HUES64 (cell line): ENCODE measurements around the gene ZNF646.

Experiments
- H3K27ac ChIP-seq: 2 replicates; pipeline ENCODE4 v1.7.0; 2013; ENCODE audit warnings: low read depth, low read length, inconsistent platforms
- H3K27me3 ChIP-seq: 2 replicates; pipeline ENCODE4 v1.6.1; 2013; ENCODE audit warnings: mild to moderate bottlenecking, low read length; ENCODE audit not compliant: insufficient read depth
- H3K36me3 ChIP-seq: 2 replicates; pipeline ENCODE4 v1.6.1; 2013; ENCODE audit warnings: mild to moderate bottlenecking, low read length; ENCODE audit not compliant: insufficient read depth
- H3K4me1 ChIP-seq: 2 replicates; pipeline ENCODE4 v1.6.1; 2013; ENCODE audit warnings: mild to moderate bottlenecking, low read length, moderate library complexity; ENCODE audit not compliant: insufficient read depth
- H3K4me3 ChIP-seq: 2 replicates; pipeline ENCODE4 v1.5.1; 2013; ENCODE audit warnings: mild to moderate bottlenecking, low read length, moderate library complexity
- H3K9ac ChIP-seq: 2 replicates; pipeline ENCODE4 v1.6.1; 2013; ENCODE audit warnings: mild to moderate bottlenecking, low read depth, low read length
- H3K9me3 ChIP-seq: 2 replicates; pipeline ENCODE4 v1.6.1; 2013; ENCODE audit warnings: low read depth, low read length; ENCODE audit not compliant: insufficient read depth
- WGBS: fragments of 150-250, 120-280 bp; methylation state at CpG from one replicate; pipeline ENCODE4 v1.1.7; 2013; ENCODE audit warnings: missing lambda C conversion rate; 5-methylcytosine and 5-hydroxymethylcytosine counted together

ZNF646 gene

DNA sequence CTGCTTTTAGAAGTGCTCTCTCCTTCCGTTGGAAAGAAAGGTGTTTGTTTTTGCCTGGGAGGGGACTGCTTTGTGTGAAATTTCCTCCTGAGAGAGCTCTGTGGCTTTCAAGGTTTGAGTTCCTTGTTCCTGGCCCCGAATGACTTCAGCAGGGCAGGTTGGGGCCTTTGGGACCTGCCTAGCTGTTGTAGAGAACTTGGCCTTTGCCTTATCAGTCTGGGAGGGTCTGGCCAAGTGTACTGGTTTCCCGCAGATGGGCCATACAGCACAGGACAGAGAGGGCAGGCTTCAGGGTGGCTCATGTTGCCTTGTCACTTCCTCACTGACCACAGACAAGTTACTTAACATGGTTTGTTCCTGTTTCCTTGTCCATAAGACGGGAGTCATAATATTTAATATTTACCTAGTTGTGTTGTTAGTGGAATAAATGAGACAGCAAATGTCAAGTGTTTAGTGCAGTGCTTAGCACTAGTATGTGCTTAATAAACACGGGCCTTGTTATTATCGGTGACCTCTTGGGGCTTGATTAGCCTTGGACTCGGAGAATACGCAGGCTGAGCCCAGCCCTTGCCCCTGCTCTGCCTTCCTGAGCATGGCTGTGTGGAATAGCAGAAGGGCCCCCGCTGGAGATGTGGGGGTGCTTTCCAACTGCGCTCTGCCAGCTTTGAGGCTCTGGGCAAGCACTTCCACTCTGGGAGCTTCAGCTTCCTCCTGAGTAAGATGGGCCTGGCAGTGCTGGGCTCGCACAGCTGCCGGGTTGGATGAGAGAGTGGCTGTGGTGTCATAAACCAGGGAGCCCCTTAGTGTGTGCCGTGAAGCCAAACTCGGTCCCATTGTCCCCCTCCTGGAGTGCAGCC, 54.7 kb downstream of the ZNF646 start:
- no peak overlapping the region for H3K27ac ChIP-seq

GRCh38 chr16:31129568-31130335, 55.5 kb downstream of the ZNF646 start:
- no peak overlapping the region; the same call in 1 of the 2 replicates for H3K9ac ChIP-seq
- H3K36me3 ChIP-seq = peaks cover 48% of the 10 kb centered on the region
- WGBS = 92% methylated on average over 29 of the region's 29 CpGs
- H3K27me3 ChIP-seq = no peaks in the 10 kb centered on the region
- H3K9me3 ChIP-seq = no peaks in the 10 kb centered on the region
- no peak overlapping the region; the same call in 1 of the 2 replicates for H3K27ac ChIP-seq
- H3K4me3 ChIP-seq = no peak overlapping the region
- H3K4me1 ChIP-seq = peaks cover 23% of the 10 kb centered on the region

More for the DNA sequence above, 54.7 kb downstream of the ZNF646 start:
- H3K36me3 ChIP-seq = peaks cover 52% of the 10 kb centered on the region
- no peaks in the 10 kb centered on the region for H3K9me3 ChIP-seq
- H3K4me3 ChIP-seq = no peak overlapping the region
- WGBS = 91% methylated on average over 14 of the region's 14 CpGs
- H3K27me3 ChIP-seq = no peaks in the 10 kb centered on the region
- peaks cover 17% of the 10 kb centered on the region for H3K4me1 ChIP-seq
- H3K9ac ChIP-seq = no peak overlapping the region

DNA sequence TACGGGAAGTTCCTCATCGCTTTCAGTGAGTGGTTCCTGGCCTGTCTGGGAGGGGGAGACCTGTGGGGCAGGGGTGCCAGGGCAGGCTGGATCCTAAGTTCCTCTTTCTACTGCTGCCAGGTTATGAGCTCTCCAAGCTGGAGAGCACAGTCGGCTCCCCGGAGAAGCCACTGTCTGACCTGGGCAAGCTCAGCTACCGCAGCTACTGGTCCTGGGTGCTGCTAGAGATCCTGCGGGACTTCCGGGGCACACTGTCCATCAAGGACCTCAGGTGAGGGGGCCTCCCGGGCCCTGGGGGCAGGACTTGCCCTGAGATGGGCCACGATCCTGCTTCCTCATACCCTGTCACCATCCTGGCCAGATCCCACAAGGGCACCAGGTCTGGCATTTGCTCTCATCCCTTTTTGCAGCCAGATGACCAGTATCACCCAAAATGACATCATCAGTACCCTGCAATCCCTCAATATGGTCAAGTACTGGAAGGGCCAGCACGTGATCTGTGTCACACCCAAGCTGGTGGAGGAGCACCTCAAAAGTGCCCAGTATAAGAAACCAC, 56.2 kb downstream of the ZNF646 start:
- H3K36me3 ChIP-seq = peaks cover 48% of the 10 kb centered on the region
- 95% methylated on average over 10 of the region's 10 CpGs for WGBS
- no peaks in the 10 kb centered on the region for H3K9me3 ChIP-seq

DNA sequence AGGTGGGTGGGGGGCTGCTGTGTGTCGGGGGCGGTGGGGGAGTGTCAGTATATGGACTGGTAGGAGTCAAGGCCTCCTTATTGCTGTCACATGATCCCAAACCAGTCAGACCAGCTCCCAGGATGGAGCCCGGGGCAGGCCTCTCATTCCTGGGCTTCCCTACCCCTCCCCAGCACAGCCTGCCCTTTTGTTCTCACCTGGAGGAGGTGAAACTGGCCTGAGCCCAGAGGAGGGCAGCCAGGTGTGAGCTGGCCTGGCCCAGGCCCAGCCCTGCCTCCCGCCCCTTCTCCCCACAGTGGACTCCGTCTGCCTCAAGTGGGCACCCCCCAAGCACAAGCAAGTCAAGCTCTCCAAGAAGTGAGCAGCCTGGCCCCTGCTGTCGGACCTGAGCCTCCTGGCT, 56.7 kb downstream of the ZNF646 start:
- Histone ChIP-seq H3K9ac (peak overlapping the region; percentile 54; the same call in 1 of the 2 replicates), H3K9me3 (no peaks in the 10 kb centered on the region), H3K36me3 (peaks cover 48% of the 10 kb centered on the region), H3K27me3 (no peaks in the 10 kb centered on the region), H3K4me1 (peaks cover 25% of the 10 kb centered on the region), H3K4me3 (no peak overlapping the region), H3K27ac (peak overlapping the region; percentile 65; the same call in 1 of the 2 replicates)
- WGBS = 88% methylated on average over 4 of the region's 6 CpGs

More for the DNA sequence above, 56.2 kb downstream of the ZNF646 start:
- Histone ChIP-seq H3K4me1 (peaks cover 23% of the 10 kb centered on the region), H3K27me3 (no peaks in the 10 kb centered on the region), H3K27ac (peak overlapping the region; percentile 55), H3K4me3 (no peak overlapping the region), H3K9ac (peak overlapping the region; percentile 14; the same call in 1 of the 2 replicates)

- Histone ChIP-seq H3K36me3 (peaks cover 48% of the 10 kb centered on the region), H3K27ac (peak overlapping the region; percentile 65; the same call in 1 of the 2 replicates), H3K4me1 (peaks cover 25% of the 10 kb centered on the region), H3K27me3 (no peaks in the 10 kb centered on the region), H3K9me3 (no peaks in the 10 kb centered on the region), H3K9ac (peak overlapping the region; percentile 54; the same call in 1 of the 2 replicates), H3K4me3 (no peak overlapping the region)
- WGBS = 92% methylated on average over 11 of the region's 11 CpGs
Observed at GRCh38 chr16:31131416-31131815, 57.2 kb downstream of the ZNF646 start.

DNA sequence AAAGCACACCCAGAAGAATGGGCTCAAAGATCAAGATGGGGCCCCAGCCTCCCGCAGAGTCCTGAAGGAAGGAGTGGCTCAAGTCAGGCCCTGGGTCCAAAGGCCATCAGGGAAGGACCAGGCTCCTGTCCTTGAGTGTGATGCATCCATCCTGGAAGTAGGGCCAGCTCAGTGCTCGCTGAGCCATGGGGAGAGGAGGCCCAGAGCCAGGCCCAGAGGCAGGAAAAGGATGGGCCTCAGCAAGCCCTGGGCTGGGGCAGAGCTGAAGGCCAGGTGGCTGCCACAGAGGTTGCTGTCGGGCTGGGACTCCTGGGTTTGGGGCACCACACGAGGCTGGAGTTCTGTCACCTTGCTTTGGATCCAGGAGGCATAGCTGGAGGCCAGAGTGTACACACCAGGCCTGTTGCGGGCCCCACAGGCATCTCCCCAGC, 57.6 kb downstream of the ZNF646 start:
- H3K9ac ChIP-seq = no peak overlapping the region
- peaks cover 25% of the 10 kb centered on the region for H3K4me1 ChIP-seq
- no peaks in the 10 kb centered on the region for H3K27me3 ChIP-seq
- 93% methylated on average over 5 of the region's 5 CpGs for WGBS
- H3K36me3 ChIP-seq = peaks cover 47% of the 10 kb centered on the region
- H3K4me3 ChIP-seq = no peak overlapping the region
- 0 out of 2 replicates have a peak overlapping the region, but pooled peaks have one; percentile 65 for H3K27ac ChIP-seq
- H3K9me3 ChIP-seq = no peaks in the 10 kb centered on the region

DNA sequence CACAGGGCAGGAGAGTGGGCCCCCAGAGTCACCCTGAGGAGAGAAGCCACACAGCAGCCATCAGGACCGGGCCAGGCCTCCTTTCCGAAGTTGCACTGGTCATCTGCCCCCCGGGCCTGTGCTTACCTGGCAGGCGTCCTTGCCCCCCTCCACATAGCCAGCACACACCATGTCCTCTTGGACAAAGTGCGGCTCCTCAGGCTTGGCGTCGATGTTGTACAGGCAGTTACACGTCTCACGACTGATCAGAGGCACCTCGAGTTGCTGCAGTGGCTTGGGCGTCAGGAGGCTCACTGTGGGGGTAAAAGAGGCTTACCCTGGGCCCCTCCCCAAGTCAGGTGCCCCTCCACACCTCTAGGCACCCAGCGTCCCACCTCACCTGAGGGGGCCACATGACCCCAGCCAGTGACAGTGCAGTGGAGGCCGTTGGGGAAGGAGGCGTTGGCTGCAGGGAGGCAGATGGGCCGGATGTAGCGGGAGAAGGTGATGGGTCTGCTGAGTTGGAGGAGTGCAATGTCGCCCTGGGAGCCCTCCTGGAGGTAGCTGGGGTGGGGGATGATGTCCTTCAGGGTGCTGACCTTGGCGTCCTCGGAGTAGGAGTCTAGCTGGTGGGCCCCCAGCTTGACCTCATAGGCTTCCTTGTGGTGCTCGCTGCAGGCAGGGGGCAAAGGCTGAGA, 58.2 kb downstream of the ZNF646 start:
- H3K9me3 ChIP-seq = no peaks in the 10 kb centered on the region
- no peak overlapping the region for H3K27ac ChIP-seq
- no peak overlapping the region for H3K4me3 ChIP-seq
- H3K9ac ChIP-seq = no peak overlapping the region
- H3K27me3 ChIP-seq = no peaks in the 10 kb centered on the region
- peaks cover 25% of the 10 kb centered on the region for H3K4me1 ChIP-seq
- H3K36me3 ChIP-seq = peaks cover 43% of the 10 kb centered on the region
- 95% methylated on average over 20 of the region's 20 CpGs for WGBS

DNA sequence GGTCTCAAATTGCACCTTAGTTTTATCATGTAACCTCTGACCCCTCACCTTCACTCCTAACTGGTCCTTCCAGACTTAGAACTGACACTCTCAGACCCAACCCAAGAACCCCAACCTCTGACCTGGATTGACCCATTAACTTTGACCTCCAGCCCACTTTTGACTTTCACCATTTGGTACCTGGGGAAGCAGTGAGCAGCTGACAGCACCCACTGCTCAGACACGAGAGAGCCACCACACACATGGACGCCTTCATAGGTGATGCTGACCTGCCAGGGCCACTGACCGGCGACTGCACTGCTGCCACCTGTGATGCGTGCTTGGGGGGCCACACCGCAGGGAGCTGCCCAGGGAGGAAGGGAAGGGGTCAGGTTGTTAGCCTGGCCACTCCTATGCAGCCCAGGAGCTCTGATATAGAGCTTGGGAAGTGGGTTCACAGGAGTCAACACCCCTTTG, 58.9 kb downstream of the ZNF646 start:
- Histone ChIP-seq H3K4me3 (no peak overlapping the region), H3K4me1 (peaks cover 25% of the 10 kb centered on the region), H3K9ac (0 out of 2 replicates have a peak overlapping the region, but pooled peaks have one; percentile 80), H3K9me3 (no peaks in the 10 kb centered on the region), H3K27me3 (no peaks in the 10 kb centered on the region), H3K36me3 (peaks cover 38% of the 10 kb centered on the region), H3K27ac (no peak overlapping the region)
- 93% methylated on average over 6 of the region's 6 CpGs for WGBS
